ENCODE data around the gene EZH2.
A peak's percentile ranks its signal among the peaks of the same experiment; 100 is the strongest.

EZH2 gene

GRCh38 chr7:148809856-148810255 lies 74.2 kb downstream of the EZH2 start:
- DNase-seq (ENCODE audit: low read depth, low spot score), result no peak

- no peak for DNase-seq (ENCODE audit: low read depth, low spot score)
Observed at GRCh38 chr7:148807436-148807835, 76.7 kb downstream of the EZH2 start.

- no peak for DNase-seq (ENCODE audit: low read depth, low spot score)
Observed at GRCh38 chr7:148806187-148806586, 77.9 kb downstream of the EZH2 start.

GRCh38 chr7:148804343-148805235 lies 79.5 kb downstream of the EZH2 start:
- no peak for DNase-seq (ENCODE audit: low read depth, low spot score)

GRCh38 chr7:148803094-148803493 lies 81.0 kb downstream of the EZH2 start:
- no peak for DNase-seq (ENCODE audit: low read depth, low spot score)

GRCh38 chr7:148802101-148802493 lies 82.0 kb downstream of the EZH2 start:
- DNase-seq (ENCODE audit: low read depth, low spot score), result no peak

GRCh38 chr7:148800677-148801076 lies 83.4 kb downstream of the EZH2 start:
- DNase-seq (ENCODE audit: low read depth, low spot score), result no peak

GRCh38 chr7:148799893-148800555 lies 84.1 kb downstream of the EZH2 start:
- no peak for DNase-seq (ENCODE audit: low read depth, low spot score)

GRCh38 chr7:148796841-148797240 lies 87.2 kb downstream of the EZH2 start:
- no peak for DNase-seq (ENCODE audit: low read depth, low spot score)

GRCh38 chr7:148794476-148794875 lies 89.6 kb downstream of the EZH2 start:
- no peak for DNase-seq (ENCODE audit: low read depth, low spot score)

- no peak for DNase-seq (ENCODE audit: low read depth, low spot score)
Observed at GRCh38 chr7:148793590-148793989, 90.5 kb downstream of the EZH2 start.

GRCh38 chr7:148791546-148791945 lies 92.5 kb downstream of the EZH2 start:
- no peak for DNase-seq (ENCODE audit: low read depth, low spot score)

GRCh38 chr7:148790850-148791249 lies 93.2 kb downstream of the EZH2 start:
- no peak for DNase-seq (ENCODE audit: low read depth, low spot score)

GRCh38 chr7:148790131-148790726 lies 93.9 kb downstream of the EZH2 start:
- DNase-seq (ENCODE audit: low read depth, low spot score), result no peak

- no peak for DNase-seq (ENCODE audit: low read depth, low spot score)
Observed at GRCh38 chr7:148789220-148789619, 94.9 kb downstream of the EZH2 start.

- no peak for DNase-seq (ENCODE audit: low read depth, low spot score)
Observed at GRCh38 chr7:148787571-148788295, 96.4 kb downstream of the EZH2 start.

- no peak for DNase-seq (ENCODE audit: low read depth, low spot score)
Observed at GRCh38 chr7:148783801-148784527, 100.1 kb downstream of the EZH2 start.

- no peak for DNase-seq (ENCODE audit: low read depth, low spot score)
Observed at GRCh38 chr7:148782757-148783456, 101.2 kb downstream of the EZH2 start.

GRCh38 chr7:148774471-148774870 lies 109.6 kb downstream of the EZH2 start:
- DNase-seq (ENCODE audit: low read depth, low spot score), result no peak

GRCh38 chr7:148773334-148773733 lies 110.8 kb downstream of the EZH2 start:
- peak; percentile 6 for DNase-seq (ENCODE audit: low read depth, low spot score)
